Ectodermal cell (in vitro differentiated cells): ENCODE data around the gene CCNA1. TPM values are rescaled to one million over a fixed set of nuclear protein-coding genes. Genes with fewer than 3 reads are reported as not detected.

ENCODE experiments used
- H3K27ac ChIP-seq: 2 replicates; pipeline ENCODE4 v1.7.0; 2013; ENCODE audit warnings: mild to moderate bottlenecking, low read depth, low read length; ENCODE audit not compliant: insufficient read depth, poor library complexity, severe bottlenecking
- H3K27me3 ChIP-seq: 2 replicates; pipeline ENCODE4 v1.7.0; 2013; ENCODE audit warnings: mild to moderate bottlenecking, low read length; ENCODE audit not compliant: insufficient read depth, control insufficient read depth, poor library complexity, severe bottlenecking
- H3K36me3 ChIP-seq: one replicate; pipeline ENCODE4 v1.7.0; 2013; ENCODE audit warnings: low read length; ENCODE audit not compliant: control insufficient read depth, insufficient read depth
- H3K4me1 ChIP-seq: one replicate; pipeline ENCODE4 v1.7.0; 2013; ENCODE audit warnings: low read length; ENCODE audit not compliant: control insufficient read depth, insufficient read depth
- H3K4me3 ChIP-seq: 2 replicates; pipeline ENCODE4 v1.7.0; 2013; ENCODE audit warnings: low read depth, low read length, control low read depth; ENCODE audit not compliant: insufficient read depth
- H3K9me3 ChIP-seq: 2 replicates; pipeline ENCODE4 v1.7.0; 2013; ENCODE audit warnings: mild to moderate bottlenecking, low read length, moderate library complexity; ENCODE audit not compliant: control insufficient read depth
- WGBS, 2 experiments: methylation state at CpG; one replicate each; pipeline ENCODE4 v1.1.7; 2013; ENCODE audit warnings: missing lambda C conversion rate in 2 of 2; 5-methylcytosine and 5-hydroxymethylcytosine counted together
- polyA plus RNA-seq, 4 experiments: library from polyadenylated mRNA; stranded (reverse); fragments of 50-300 nt; gene quantifications; one replicate each; pipeline ENCODE4 v1.2.3, GENCODE V29; 2013

CCNA1 gene
- polyA plus RNA-seq (2013, experiment 1 of 4): 0.43 TPM
- polyA plus RNA-seq (2013, experiment 2 of 4): 0.23 TPM
- polyA plus RNA-seq (2013, experiment 3 of 4): 0.43 TPM
- 0.45 TPM for polyA plus RNA-seq (2013, experiment 4 of 4)

DNA sequence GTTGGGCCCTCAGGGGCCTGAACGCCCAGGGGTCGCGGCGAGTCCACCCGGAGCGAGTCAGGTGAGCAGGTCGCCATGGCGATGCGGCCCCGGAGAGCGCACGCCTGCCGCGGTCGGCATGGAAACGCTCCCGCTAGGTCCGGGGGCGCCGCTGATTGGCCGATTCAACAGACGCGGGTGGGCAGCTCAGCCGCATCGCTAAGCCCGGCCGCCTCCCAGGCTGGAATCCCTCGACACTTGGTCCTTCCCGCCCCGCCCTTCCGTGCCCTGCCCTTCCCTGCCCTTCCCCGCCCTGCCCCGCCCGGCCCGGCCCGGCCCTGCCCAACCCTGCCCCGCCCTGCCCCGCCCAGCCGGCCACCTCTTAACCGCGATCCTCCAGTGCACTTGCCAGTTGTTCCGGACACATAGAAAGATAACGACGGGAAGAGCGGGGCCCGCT lies at the start of gene CCNA1:
CCNA1 (plus strand) TSS at position 390 of the 439 bp plus-strand sequence. CDS start 562 bp downstream, outside the sequence.
- Histone ChIP-seq H3K4me3 (peak within 1 kb of the TSS; percentile 48), H3K4me1 (peaks cover 6% of the 10 kb centered on the region), H3K27ac (no peak within 1 kb of the TSS), H3K27me3 (peaks cover 65% of the 10 kb centered on the region), H3K9me3 (no peaks in the 10 kb centered on the region), H3K36me3 (no peaks in the 10 kb centered on the region)
- WGBS, 2 experiments: 0 to 1% methylated on average over 37 to 46 of the region's 46 CpGs

DNA sequence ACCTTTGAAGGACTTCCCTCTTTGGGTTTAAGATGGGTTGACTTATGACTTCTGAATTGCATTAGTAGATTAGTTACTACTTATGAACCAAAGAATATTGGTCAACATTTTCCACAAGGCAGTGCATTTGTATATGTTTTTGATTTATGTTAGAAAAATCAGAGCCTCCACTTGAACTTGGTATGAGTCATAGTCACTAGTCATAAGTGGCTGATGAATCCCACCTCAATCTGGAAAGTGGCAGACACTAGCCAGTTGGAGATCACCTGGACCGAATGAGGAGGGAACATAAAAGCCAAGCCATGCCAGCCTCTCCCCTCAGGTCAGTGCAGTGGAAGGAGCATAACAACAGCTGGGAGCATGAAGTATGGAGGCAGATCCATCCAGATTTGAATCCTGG lies 46.8 kb upstream of the CCNA1 start:
- H3K4me1 ChIP-seq: no peaks in the 10 kb centered on the region
- no peaks in the 10 kb centered on the region for H3K9me3 ChIP-seq
- no peak overlapping the region for H3K4me3 ChIP-seq
- WGBS, 2 experiments: 90% methylated on average over 1 of the region's 1 CpG
- no peak overlapping the region for H3K27ac ChIP-seq
- no peaks in the 10 kb centered on the region for H3K27me3 ChIP-seq
- no peaks in the 10 kb centered on the region for H3K36me3 ChIP-seq

DNA sequence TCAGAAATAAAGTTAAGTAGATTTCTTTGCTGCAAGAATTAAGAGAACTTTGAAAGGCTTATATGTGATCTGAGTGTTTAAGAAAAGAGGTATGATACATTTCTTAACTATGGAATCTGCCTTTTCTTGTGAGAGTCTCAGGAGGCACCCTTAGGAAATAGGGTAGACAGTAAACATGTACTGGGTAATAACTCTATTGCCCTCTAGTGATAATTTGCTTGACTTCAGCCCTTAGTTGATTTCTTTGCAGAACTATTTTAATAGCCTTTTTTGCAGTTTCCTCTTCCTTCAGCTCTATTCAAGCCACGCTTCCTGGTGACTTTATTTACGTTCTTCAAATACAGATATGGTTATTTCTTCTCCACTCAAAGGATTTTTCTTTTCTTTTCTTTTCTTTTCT lies 37.0 kb upstream of the CCNA1 start:
- Histone ChIP-seq H3K4me1 (no peaks in the 10 kb centered on the region), H3K36me3 (no peaks in the 10 kb centered on the region), H3K4me3 (no peak overlapping the region), H3K27ac (no peak overlapping the region), H3K9me3 (no peaks in the 10 kb centered on the region), H3K27me3 (no peaks in the 10 kb centered on the region)
- 82 to 94% methylated on average over 2 of the region's 2 CpGs for WGBS, 2 experiments

DNA sequence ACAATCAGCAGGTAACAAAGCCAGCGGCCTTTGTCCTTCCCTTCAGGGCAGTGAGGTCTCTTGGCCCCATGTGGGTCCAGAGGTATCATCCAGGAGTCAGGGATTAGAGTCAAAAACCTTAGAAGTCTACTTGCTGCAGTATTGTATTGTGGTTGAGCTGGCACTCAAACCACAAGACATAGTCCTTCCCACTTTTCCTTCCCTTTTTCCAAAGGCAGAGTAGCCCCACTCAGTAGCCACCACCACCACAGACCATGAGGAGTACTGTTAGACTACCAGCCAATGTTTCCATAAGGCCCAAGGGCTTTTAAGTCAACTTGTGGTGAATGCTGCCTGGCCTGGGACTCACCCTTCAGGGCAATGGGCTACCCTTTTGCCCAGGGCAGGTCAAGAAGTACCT lies 27.1 kb upstream of the CCNA1 start:
- no peak overlapping the region for H3K4me3 ChIP-seq
- H3K36me3 ChIP-seq: no peaks in the 10 kb centered on the region
- H3K27me3 ChIP-seq: no peaks in the 10 kb centered on the region
- no peaks in the 10 kb centered on the region for H3K4me1 ChIP-seq
- WGBS, 2 experiments: 93 to 96% methylated on average over 1 of the region's 1 CpG
- no peaks in the 10 kb centered on the region for H3K9me3 ChIP-seq
- no peak overlapping the region for H3K27ac ChIP-seq

DNA sequence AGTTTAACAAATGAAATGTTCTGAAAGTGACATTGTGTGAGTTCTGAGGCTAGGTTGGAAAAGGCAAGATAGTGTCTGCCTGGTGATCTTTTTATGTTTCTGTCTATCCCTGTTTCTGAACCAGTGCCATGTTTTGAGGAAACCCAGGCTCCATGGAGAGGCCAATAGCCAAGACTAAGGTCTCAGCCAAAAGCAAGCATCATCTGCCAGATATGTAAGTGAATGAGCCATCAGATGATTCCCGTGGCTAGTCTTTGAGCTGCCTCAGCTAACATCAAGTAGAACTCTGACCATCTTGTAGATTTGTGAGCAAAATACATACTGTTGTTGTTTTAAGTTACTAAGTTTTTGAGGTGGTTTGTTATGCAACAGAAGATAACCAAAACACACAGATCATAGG lies 19.6 kb upstream of the CCNA1 start:
- Histone ChIP-seq H3K9me3 (no peaks in the 10 kb centered on the region), H3K27me3 (no peaks in the 10 kb centered on the region), H3K4me1 (no peaks in the 10 kb centered on the region), H3K27ac (no peak overlapping the region), H3K4me3 (no peak overlapping the region), H3K36me3 (no peaks in the 10 kb centered on the region)
- 0% methylated on average over 1 of the region's 1 CpG for WGBS, 2 experiments

DNA sequence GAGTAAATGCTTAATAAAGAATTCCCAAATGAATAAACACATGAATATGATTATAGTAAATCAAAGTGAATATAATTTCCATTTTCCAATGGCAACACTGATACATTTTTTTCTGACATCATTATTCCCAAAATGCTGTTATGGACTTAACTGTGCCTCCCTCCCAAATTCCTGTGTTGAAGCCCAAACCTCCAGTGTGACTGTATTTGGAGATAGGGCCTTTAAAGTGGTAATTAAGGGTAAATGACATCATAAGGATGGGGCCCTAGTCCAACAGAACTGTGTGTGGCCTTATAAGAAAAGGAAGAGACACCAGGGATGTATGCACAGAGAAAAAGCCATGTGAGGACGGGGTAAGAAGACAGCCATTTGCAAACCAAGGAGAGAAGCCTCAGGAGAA lies 19.1 kb upstream of the CCNA1 start:
- H3K4me1 ChIP-seq: no peaks in the 10 kb centered on the region
- no peaks in the 10 kb centered on the region for H3K9me3 ChIP-seq
- WGBS, 2 experiments: 86 to 91% methylated on average over 1 of the region's 1 CpG
- no peak overlapping the region for H3K27ac ChIP-seq
- H3K36me3 ChIP-seq: no peaks in the 10 kb centered on the region
- H3K4me3 ChIP-seq: no peak overlapping the region
- no peaks in the 10 kb centered on the region for H3K27me3 ChIP-seq

DNA sequence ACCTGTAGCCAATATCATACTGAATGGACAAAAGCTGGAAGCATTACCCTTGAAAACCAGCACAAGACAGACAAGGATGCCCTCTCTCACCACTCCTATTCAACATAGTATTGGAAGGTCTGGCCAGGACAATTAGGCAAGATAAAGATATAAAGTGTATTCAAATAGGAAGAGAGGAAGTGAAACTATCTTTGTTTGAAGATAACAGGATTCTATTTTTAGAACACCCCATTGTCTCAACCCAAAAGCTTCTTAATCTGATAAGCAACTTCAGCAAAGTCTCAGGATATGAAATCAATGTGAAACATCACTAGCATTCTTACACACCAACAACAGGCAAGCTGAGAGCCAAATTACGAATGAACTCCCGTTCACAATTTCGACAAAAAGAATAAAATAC lies 17.8 kb upstream of the CCNA1 start:
- no peak overlapping the region for H3K27ac ChIP-seq
- H3K4me1 ChIP-seq: no peaks in the 10 kb centered on the region
- H3K27me3 ChIP-seq: no peaks in the 10 kb centered on the region
- H3K36me3 ChIP-seq: no peaks in the 10 kb centered on the region
- H3K9me3 ChIP-seq: no peaks in the 10 kb centered on the region
- H3K4me3 ChIP-seq: no peak overlapping the region
- 83 to 97% methylated on average over 3 of the region's 3 CpGs for WGBS, 2 experiments

DNA sequence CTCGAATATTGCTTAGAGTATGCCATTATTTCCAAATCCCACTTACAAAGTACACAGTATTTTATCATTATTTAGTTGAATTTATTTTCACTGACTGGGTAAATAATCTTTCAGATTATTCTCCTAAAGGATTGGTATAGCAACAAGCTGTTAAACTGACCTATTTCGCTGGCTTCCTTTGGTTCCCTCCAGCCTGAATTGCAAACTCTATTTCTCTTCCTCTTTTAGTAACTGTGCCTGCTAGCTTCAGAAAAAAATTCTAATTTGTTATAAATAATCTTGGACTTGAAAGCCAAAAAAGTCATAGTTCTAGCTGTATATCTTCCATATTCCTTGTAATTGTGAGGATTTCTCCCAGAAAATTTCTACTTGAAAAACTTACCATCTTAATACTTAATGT lies 15.0 kb upstream of the CCNA1 start:
- no peaks in the 10 kb centered on the region for H3K9me3 ChIP-seq
- H3K4me3 ChIP-seq: no peak overlapping the region
- H3K36me3 ChIP-seq: no peaks in the 10 kb centered on the region
- H3K27ac ChIP-seq: no peak overlapping the region
- no peaks in the 10 kb centered on the region for H3K4me1 ChIP-seq
- no peaks in the 10 kb centered on the region for H3K27me3 ChIP-seq
- WGBS, 2 experiments: 100% methylated on average over 1 of the region's 2 CpGs; no CpG with 5 or more reads in 1 of the 2 experiments

DNA sequence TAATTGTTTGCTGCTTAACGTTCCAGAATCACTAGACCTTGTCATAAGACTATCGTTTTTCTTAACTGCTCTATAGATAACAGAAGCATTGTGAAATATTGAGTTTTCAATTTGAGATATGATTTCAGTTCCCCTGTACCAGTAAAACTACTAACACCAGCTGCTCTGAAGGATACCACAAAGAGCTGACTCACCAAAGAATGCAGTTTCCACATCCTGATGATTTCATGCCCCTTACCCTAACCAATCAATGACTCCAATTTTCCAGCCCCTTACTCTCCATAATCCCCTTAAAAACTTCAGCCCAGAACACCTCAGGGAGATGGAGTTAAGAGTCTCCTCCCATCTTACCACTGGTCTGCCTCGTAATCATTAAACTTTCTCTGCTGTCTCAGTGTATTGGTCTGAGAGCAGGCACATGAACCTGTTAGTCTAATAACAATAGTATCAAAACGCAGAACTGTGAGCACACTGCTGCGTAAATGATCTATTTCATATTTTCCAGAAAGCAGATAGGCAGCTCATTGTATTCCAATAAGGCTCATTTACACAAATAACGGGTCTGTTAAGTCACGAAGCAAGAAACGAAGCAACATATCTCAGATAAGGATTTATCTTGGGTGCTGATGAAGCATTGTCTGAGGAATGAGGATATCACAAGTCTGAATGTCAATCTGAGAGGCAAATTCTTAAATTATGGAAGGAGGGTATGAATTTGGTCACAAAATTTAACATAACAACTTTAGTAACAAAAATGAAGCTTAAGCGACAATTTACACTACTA lies 14.1 kb upstream of the CCNA1 start:
- Histone ChIP-seq H3K9me3 (no peaks in the 10 kb centered on the region), H3K27ac (no peak overlapping the region), H3K27me3 (no peaks in the 10 kb centered on the region), H3K36me3 (no peaks in the 10 kb centered on the region), H3K4me1 (no peaks in the 10 kb centered on the region), H3K4me3 (no peak overlapping the region)
- 82 to 85% methylated on average over 7 of the region's 9 CpGs for WGBS, 2 experiments

DNA sequence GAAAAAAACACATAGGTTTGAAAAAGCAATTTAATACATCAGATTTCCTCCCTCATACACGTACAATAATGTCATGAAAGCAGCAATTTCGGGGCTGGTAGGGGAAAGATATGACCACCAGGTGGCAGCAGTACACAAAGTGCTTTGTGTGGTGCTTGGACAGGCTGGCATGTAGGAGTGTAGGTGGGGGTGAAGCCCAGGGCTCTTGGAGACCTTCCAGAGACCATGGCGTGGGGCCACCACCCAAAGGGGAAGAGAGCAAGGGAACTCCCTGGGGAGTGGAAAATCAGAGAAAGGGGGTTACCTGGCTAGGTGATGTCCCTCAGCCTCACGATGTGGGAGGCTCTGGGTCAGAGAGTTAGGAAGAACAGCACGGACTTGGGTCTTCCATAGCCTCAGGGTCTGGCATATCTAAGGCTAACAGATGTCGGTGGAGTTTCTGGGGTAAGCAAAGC lies 11.8 kb upstream of the CCNA1 start:
- Histone ChIP-seq H3K27me3 (no peaks in the 10 kb centered on the region), H3K4me1 (no peaks in the 10 kb centered on the region), H3K9me3 (no peaks in the 10 kb centered on the region), H3K27ac (no peak overlapping the region), H3K36me3 (no peaks in the 10 kb centered on the region), H3K4me3 (no peak overlapping the region)
- 49 to 62% methylated on average over 5 to 6 of the region's 6 CpGs for WGBS, 2 experiments
